Measurements from ENCODE around the gene UBE2B.
A peak's percentile ranks its signal among the peaks of the same experiment; 100 is the strongest.
"Not testable (repeated sequence)": the region's sequence is repeated elsewhere in the genome, so short reads cannot be mapped to it uniquely, and the experiment has no call there.

The UBE2B gene

DNA sequence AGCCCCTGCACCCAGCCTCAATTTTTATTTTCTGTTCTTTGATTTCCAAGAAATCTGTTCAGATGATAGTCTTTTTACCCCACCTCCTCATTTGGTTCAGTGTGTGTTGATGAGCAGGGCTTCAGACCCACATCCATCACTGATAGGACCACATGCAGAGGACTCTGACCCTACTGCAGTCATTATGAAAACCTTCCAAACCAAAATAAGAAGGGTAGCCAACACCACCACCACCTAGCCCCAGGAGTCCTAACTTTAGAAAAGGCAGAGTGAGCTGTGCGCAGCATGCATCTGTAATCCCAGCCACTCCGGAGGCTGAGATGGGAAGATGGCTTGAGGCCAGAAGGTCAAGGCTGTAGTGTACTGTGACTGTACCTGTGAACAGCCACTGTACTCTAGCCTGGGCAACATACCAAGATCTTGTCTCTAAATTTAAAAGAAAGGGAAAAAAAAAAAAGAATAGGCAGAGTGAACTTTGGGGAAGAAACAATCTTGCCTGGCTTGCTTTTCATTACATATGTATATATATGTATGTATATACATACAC, 27.3 kb downstream of the UBE2B start:
- DNase-seq (ENCODE audit: low read depth in 2 of 2), result no peak

DNA sequence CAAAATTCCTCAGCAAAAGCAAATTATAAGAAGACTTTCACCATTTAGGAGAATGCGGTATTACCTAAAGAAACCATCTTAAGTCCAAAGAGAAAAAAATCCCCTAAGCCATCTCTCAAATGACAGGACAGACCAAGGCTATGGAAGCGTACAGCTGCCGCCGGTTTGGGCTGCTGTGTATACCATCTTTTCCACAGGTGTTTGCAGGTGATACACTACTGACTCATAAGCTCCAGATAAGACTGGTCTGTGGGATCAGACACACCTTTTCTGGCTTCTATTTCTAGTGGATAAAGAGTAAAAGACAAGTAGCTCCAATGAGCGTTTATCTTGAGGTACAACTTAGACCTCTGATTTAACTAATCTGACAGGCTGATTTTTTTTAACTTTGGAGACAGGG, 32.6 kb downstream of the UBE2B start:
- DNase-seq (ENCODE audit: low read depth in 2 of 2), result no peak

DNA sequence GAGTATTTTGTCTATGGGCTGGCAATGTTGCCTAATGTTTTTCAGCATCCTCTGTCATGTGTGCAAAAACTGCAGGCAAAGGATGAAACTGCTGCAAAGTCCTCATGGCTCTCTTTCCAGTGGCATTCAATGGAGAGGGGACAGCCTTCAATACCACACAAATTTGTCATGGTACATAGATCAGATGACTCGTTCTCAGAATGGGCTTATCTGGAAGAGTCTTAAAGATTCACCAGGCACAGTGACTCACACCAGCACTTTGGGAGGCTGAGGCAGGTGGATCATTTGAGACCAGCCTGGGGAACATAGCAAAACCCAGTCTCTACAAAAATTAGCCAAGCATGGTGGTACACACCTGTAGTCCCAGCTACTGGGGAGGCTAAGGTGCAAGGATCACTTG, 35.0 kb downstream of the UBE2B start:
- DNase-seq (ENCODE audit: low read depth in 2 of 2), result no peak

DNA sequence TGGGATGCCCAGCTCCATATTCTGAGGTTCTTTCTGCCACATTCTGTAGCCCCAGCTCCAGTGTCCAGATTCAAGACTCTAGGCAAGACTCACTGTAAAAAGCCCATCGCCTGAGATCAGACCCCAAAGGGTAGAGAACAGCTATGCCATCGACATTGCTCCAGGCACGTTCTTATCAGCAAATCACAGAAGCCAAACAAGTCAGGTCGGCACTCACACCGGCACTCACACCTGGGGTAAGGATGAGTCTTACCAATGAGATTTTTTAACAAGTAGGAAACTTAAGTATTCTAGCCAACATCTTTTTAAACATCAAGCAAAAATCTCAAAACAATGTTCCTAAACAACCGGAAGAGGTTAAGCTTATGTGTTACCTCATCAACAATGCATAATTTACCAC, 38.0 kb downstream of the UBE2B start:
- no peak for DNase-seq (ENCODE audit: low read depth in 2 of 2)

DNA sequence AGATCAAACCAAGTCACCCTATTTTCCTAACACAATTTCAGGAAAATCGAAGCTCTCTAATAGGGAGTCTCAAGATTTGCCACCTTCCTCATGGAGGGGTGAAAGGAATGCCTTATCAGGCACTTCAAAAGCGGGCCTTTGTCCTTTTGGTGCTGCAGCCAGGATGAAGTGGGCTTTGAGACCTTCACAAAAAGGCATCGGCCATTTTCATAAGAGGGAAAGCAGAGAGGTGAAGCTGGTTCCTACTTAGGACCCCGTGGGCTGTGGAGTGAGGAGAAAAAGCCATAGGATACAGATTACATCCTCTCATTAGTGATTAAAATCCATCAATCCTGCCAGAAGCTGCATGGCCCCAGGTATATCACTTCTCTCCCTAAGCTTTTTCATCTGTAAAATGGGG, 39.5 kb downstream of the UBE2B start:
- DNase-seq (ENCODE audit: low read depth in 2 of 2), result no peak

DNA sequence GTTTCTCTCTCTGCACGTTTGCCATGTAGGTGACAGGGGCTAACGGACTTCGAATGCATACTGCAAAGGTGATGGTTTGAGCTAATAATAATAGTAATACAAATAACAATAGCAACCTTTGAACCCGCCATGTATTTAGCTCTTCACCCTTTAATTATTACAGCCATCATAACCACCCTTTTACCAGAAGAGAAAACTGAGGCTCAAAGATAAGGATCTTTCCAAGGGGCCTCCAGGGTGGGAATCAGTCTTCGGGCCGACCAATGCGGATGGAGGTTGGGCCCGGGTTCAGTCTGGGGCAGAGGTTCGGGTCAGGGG, 39.8 kb downstream of the UBE2B start:
- no peak for DNase-seq (ENCODE audit: low read depth in 2 of 2)

DNA sequence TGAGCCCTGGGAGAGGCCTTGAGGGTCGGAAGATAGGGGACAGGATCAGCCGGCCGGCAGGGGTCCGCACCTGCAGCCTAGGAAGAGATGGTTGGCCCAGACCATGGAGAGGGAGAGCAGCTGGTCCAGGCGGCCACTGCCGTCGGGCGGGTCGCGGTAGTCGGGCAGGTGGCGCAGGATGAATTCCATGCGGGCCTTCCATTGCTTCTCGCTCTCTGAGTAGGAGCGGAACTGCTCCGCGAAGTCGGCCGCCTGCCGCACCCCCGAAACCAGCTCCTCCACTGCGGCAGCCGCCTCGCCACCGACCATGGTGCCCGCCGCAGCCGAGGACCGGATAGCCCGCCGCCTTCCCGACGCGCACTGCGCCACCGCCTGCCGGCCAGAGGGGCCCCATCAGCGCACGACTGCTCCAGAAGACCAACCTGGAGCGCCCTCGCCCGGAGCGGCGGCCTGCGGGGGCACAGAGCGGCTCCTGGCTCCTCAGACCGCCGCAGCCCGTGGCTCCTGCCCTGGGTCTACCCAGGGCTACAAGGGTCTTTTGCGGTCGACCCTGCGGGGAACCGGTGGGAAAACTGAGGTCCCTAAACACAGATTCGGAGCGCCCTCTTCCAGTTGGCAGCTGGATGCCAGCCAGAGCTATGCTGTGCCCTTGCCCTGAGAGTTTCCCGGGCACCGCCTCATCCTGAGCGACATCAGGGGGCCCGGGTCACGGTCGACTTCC, 40.3 kb downstream of the UBE2B start, which contains the start of gene CDKN2AIPNL:
TSS of gene CDKN2AIPNL (minus strand) at position 336 of the 721 bp plus-strand sequence. CDS start at position 309, 27 bp downstream.
- peak; percentile 75 to 80 for DNase-seq (ENCODE audit: low read depth in 2 of 2)

DNA sequence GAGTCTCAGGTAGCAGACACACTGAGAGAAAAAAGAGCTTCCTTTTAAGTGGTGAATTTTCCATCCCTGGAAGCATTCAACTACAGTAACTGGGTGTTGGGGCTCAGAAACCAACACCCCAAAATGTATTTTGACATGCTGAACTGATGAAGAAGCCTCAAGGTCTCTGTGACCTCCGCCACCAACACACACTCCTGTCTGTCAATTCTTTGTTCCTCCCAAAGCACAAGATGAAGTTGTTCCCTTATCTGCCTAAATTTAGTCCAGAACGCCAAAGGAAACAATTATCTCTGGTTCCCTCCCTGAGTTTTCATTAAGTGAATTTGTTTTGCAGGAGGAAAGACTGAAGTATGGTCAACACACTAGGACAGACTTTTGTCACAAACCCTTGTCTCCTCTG, 41.7 kb downstream of the UBE2B start:
- no peak for DNase-seq (ENCODE audit: low read depth in 2 of 2)

DNA sequence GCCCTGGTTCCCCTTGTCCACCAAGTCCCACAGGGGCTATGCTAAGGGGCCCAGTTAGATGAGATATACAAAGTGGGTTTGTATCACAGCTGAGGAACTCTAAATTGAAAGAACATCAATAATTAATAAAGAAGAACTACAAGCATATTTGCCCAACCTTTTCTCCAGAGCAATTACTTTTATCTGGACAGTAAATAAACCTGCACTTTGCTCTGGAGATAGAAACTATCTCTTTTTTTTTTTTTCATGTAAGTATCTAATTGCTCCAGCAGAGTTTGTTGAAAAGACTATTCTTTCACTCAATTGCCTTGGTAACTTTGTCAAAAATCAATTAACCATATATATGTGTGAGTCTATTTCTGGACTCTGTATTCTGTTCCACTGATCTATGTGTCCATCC, 46.3 kb downstream of the UBE2B start:
- no peak for DNase-seq (ENCODE audit: low read depth in 2 of 2)

DNA sequence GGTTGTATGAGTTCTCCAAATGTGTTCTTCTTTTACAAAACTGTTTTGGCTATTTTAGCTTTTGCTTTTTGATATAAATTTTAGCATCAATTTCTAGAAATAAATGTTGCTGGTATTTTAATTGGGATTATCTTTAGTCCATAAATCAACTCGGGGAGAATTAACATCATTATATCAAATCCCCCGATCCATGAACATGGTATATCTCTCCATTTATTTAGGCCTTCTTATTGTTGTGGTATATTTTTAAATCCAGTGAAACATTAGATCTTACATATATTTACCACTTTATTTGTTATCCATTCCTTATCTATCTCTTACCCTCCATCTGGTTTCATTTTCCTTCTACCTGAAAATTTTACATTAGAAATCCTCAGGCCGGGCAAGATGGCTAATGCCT, 47.6 kb downstream of the UBE2B start:
- no peak for DNase-seq (ENCODE audit: low read depth in 2 of 2)

DNA sequence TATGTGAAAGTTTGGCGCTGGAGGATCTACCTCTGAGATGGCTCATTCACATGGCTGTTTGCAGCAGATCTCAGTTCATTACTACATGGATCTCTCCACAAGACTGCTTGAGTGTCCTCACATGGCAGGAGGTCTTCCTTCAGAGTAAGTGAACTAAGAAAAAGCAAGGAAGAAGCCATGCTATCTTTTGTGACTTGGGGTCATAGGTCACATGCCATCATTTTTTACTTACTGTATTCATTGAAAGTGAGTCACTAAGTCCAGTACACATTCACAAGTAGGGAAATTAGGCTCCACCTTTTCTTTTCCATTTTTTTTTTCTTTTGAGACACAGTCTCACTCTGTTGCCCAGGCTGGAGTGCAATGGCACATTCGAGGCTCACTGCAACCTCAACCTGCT, 49.0 kb downstream of the UBE2B start:
- no peak for DNase-seq (ENCODE audit: low read depth in 2 of 2)

DNA sequence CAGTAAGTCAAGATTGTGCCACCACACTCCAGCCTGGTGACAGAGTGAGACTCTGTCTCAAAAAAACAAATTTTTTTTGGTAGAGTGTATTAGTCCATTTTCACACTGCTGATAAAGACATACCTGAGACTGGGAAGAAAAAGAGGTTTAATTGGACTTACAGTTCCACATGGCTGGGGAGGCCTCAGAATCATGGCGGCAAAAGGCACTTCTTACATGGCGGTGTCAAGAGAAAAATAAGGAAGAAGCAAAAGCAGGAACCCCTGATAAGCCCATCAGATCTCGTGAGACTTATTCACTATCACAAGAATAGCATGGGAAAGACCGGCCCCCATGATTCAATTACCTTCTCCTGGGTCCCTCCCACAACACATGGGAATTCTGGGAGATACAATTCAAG, 49.7 kb downstream of the UBE2B start:
- not testable (repeated sequence) for DNase-seq (ENCODE audit: low read depth in 2 of 2)

DNA sequence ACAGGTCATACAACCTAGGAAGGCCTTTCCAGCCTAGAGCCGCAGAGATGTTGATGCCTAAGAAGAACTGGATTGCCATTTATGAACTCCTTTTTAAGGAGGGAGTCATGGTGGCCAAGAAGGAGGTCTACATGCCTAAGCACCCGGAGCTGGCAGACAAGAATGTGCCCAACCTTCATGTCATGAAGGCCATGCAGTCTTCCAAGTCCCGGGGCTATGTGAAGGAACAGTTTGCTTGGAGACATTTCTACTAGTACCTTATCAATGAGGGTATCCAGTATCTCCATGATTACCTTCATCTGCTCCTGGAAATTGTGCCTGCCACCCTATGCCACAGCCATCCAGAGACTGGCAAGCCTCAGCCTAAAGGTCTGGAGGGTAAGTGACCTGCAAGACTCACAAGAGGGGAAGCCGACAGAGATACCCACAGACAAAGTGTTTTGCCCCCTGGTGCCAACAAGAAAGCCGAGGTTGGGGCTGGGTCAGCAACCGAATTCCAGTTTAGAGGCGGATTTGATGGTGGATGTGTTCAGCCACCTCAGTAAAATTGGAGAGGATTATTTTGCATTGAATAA, 51.5 kb downstream of the UBE2B start:
- DNase-seq (ENCODE audit: low read depth in 2 of 2), result no peak

DNA sequence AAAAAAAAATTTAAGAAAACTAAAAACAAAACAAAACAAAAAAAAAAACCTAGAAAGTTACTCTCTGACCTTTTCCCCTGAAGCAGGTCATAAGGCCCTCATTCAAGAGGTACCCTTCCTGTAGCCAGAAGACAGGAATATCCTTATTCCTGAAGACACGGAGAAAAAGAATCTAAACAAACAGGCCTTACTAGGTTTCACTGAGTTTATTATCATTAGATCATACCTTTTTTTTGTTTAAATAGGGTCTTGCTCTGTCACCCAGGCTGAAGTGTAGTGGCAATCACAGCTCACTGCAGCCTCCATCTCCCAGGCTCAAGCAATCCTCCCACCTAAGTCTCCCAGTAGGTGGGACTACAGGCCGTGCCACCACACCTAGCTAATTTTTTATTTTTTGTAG, 52.0 kb downstream of the UBE2B start:
- DNase-seq (ENCODE audit: low read depth in 2 of 2), result no peak

DNA sequence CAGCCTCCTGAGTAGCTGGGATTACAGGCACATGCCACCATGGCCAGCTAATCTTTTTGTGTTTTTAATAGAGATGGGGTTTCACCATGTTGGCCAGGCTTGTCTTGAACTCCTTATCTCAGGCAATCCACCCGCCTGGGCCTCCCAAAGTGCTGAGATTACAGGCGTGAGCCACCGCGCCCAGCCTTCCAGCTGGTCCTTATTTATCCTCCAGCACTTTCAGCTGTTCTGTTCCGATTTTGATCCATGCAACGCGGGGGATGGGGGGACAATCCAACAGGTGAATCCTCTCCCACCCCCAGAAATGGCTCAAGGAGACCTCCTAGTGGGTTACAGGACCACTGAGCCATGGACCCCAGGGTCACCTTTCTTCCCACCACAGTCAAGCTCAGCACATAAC, 55.0 kb downstream of the UBE2B start:
- no peak for DNase-seq (ENCODE audit: low read depth in 2 of 2)

DNA sequence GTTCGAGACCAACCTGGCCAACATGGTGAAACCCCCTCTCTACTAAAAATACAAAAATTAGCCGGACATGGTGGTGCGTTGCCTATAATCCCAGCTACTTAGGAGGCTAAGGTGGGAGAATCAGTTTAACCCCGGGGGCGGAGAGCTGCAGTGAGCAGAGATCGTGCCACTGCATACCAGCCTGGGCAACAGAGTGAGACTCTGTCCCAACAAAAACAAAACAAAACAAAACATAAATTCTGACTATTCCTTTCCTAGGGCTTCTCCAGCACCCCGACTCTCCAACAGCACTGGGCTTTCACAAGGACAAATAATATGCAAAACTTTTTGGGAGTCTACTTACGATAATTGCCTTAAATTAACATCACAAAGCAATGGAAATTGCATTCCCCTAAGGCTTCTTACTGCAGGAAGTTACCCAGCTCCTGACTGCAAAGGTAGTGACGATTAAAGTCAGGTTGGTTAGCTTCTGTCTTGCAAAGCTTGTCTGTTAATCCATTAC, 56.2 kb downstream of the UBE2B start:
- DNase-seq (ENCODE audit: low read depth in 2 of 2), result no peak

DNA sequence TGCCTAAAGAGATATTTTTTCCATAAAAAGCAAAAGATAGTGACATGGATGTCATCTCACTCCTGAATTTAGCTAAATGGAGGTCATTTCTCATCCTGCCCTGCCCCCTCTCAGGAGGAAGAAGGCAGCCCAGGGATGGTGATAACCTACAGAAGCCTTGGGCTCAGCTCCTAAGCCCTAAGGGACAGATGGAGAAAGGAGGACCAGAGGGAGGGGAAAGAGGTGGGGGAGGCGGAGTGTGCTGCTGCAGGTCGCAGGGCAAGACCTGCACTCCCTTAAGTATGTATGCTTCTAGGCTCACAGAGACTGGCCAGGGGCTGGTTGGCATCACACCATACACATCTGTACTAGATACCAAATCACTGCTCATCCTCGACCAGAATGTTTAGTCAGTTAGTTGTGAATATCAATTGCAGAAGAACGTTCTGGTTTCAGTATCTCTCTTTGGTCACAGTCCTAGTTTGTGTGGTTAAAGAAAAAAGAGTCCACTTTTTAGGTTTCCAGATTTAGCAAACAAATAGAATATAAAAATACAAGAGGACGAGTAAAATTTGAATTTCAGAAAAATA, 58.7 kb downstream of the UBE2B start:
- DNase-seq (ENCODE audit: low read depth in 2 of 2), result no peak

DNA sequence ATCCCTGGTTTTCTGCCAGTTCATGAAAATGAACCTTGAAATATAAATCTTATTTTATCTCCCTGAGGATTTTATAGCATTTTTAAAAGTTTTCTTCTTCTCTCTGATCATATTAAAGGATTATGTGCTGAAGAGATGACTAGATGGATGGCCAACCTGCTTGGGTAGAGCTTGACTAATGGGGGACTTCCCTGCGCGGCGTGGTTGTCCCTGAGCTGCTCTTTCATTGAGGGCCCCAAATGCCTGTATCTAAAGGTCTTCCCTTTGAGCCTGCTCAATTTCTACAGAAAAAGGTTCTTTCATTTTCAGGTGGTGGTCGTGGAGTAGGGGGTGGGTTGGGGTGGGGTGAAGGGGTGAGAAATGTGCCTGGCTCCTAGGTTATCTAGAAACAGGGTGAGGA, 60.8 kb downstream of the UBE2B start:
- no peak for DNase-seq (ENCODE audit: low read depth in 2 of 2)

DNA sequence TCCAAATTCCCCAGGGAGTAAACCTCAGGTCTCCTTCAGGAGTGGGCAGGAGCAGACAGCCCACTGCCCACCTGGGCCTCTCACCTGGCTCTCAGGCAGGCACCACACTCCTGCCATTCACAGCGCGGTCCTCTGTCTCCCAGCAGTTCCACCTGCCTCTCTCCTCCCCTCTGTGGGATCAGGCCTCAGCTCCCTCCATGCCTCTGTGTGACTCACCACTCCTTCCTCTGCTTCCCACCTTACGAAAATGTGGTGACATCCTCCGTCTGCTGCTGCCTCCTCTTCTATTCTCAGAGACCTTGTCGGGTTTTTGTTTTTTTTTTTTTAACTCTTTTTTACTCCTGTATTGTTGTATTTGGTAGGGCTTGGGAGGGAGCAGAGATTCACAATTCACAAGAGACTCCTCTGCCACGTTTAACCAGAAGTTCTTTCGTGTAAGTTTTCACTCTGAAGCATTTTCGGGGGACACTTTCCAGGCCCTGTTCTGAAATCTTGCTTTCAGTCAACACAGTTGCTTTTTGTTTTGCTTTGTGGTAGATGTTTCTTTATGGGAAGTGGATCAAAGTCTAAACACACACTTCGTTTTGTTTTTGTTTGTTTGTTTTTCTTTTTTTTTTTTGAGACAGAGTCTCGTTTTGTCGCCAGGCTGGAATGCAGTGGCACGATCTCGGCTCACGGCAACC, 61.4 kb downstream of the UBE2B start:
- DNase-seq (ENCODE audit: low read depth in 2 of 2), result no peak

DNA sequence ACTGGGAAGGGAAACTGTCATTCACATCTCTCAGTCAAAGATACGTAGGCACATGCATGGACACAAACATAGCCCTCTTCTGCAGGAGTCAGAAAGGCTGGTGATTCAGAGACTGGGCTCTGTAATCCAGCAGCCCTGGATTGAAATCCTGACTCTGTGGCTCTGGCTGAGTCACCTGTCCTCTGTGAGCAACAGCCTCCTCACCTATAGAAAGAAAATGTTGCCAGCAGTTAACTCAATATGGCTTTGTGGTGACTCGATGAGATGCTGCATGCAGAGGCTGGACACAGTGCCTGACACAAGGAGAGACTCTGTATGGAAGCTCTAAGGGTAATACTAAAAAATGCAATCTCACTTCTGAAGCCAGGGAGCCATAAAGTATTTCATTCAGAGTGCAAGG, 64.2 kb downstream of the UBE2B start:
- no peak for DNase-seq (ENCODE audit: low read depth in 2 of 2)

DNA sequence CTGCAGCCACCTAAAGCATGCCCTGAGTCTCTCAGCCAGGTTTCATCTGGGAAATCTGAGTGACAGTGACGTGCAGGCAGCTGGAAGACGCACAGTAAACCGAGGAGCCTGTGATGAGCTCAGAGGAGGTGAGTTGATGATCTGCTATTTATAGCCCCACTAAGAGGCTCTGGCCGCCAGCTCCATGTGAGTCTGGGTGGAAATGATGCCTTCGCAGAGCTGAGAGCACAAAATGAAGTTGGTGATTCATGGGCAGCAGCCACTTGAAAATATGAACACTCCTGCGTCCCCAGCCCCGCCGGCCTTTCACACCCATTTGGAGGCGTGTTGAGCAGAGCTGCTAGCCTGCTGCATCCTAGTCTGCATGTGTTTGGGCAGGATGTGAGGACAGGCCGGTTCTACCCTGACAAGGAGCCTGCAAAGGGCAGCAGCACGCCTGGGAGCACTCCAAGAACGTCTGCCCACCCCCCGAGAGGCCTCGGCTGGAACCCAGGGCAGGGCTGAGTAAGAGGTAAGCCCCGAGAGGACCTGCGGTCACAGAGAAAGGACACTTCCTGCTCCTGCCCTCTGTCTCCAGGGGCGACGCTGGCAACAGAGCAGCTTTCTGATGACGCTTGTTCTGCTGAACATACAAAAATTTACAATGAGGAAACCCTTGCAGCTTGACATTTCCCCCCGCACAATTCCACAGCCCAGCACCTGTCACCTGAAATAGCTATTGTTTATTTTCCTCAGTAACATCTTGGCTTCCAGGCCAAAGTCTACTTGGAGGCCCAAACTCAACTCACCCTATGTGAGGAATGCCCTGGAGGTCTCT, 65.4 kb downstream of the UBE2B start:
- peak in 1 of 2 donors; percentile 4 for DNase-seq (ENCODE audit: low read depth in 2 of 2)
